Effector CD8-positive, alpha-beta T cell (primary cell): Measurements from ENCODE around the gene LDB1.

ENCODE experiments used
- DNase-seq: peaks from one replicate; lab custom pipeline; 2025; lab: John Stamatoyannopoulos, UW

The LDB1 gene

DNA sequence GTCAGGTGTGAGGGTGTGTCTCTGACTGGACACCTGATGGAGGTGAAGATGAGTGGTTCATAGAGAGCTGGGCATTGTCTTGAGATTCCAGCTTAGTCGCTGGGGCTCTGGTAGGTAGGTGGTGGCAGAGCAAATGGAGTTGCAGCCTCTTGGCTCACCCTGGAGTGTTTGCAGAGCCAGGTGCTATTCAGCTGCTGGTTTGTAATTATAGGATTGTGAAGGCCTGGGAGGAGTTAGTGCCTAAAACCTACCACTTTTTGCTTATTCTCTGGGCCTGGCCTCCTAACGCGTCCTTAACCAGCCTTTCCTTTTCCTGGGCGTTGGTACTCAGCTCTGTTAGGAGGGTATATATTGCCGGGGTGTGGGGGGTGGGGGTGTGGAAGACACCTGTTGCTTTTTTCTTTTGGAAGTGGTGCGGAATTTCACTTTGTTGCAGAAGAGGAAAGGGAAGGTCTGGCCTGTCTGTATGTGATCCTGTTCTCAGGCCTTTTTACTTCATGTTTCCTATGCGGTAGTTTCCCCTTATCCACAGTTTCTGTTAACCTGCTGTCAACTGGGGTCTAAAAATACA, 15.9 kb upstream of the LDB1 start:
- DNase-seq = no peak

- no peak for DNase-seq
Measured at GRCh38 chr10:102134416-102134815, 14.2 kb upstream of the LDB1 start.

DNA sequence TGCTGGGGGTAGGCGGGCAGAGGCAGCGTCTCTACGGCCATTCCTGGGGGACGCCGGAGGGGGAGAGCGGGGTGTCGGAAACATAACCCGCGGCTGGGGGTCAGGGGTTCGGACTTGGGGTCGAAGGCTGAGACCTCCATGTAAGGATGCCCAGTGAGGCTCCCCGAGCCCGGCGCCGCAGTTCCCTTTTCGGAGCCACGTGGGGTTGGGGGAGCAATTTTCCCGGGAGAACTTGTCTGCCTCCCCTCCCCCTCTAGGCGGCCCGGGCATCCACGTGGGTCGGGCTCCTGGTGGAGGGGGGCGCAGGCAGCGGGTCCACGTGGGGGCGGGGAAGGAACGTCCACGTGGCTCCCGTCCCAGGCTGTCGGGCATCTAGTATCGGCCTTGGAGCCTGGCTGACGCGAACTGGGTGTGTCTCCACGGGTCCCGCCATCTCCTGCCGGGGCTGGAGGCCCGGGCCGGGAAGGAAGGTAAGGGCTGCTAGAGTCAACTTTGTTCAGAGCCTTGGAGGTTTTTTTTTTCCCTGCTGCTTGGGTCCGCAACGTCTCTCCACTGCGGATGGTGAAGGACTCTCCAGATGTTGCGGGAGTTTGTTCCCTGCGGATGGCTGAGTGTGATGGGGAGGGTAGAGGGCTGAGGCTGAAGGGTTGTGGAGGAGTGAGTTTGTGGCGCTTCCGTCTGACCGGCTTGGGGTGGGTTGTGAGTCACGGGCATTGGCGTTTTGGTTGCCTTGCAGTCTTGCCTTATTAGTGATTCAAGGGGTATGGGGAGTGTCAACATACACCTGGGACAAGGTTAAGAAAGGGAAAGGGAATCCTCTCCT, 13.4 kb upstream of the LDB1 start:
- peak; percentile 27 for DNase-seq

DNA sequence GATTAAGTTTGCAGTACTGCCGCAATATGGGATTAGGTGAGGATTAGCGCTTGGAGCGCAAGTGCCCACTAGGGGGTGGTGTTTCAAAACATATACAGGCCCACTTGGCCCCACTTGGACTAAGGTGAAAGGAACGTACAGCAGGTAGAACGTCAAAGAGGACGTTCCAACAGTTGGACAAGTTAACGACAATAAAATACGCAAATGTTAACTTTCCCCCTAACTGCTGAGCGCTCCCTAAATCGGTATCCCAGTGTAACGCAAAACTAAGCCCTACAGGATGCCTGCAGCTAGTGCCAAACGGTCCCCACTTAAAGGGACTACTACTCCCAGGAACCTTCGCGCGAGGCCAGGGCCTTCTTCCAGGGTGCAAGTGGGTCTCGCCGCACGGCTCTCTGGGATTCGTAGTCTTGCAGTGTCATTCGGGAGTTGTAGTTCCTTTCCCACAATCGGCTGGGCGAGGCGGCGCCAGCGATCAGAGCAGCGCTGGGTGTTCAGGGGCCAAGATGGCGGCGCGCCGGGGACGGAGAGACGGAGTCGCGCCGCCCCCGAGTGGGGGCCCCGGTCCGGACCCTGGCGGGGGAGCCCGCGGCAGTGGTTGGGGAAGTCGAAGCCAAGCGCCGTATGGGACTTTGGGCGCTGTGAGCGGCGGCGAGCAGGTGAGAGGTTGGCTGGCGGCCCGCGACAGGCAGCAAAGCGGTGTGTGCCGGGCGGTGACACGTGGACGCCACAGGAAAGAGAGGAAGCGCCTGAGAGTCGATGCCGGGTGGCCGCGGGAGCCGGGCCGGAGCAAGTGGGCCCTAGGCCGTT, 12.6 kb upstream of the LDB1 start, which contains the start of gene PPRC1:
Gene PPRC1 (plus strand): TSS at position 478 of the 810 bp plus-strand sequence. CDS start 29 bp downstream, at position 507.
- DNase-seq = peak; percentile 94

DNA sequence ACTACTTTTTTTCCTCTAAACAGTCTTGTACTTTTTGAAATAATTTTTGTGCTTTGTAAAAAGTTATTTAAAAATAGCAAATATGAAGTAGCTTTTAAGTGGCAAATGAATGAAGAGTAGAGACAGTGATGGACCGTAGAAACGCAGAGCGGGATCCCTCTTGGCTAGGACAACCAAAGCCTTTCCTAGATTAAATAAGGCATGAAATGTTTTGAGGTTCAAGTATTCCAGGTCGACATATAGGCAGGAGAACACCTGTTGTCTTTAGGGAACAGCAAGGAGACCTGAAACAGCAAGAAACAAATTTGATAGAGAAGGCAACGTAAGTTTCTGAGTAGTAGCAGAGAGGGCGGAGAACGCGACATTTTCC, 12.0 kb upstream of the LDB1 start:
- DNase-seq = no peak

DNA sequence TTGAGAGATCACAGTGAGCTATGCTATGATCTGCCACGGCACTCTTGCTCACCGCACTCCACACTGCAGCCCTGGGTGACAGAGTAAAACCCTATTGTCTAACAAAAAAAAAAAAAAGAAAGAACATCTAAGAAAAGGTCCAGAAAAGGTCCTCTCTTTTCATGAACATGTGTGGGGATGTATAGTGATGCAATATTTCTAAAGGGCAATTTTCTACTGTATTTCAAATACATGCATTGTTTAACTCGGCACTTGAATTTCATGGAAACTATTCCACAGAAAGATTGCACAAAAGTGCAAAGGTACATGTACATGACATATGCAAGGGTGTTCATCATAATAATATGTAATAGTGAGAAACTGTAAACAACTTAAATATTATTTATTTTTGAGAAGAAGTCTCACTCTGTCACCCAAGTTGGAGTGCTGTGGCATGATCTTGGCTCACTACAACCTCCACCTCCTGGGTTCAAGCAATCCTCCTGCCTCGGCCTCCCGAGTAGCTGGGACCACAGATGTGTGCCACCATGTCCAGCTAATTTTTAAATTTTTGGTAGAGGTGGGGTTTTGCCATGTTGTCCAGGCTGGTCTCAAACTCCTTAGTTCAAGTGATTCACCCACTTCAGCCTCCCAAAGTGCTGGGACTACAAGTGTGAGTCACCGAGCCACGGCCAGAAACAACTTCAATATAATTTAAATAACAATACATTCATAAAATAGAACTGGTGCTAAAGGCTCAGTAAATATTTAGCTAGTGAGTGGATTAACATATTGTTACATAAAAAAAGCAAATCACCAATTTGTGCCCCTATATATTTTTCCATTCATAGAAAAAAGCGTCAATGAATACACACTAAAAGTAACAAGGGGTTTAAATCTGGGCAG, 11.4 kb upstream of the LDB1 start:
- DNase-seq = no peak

DNA sequence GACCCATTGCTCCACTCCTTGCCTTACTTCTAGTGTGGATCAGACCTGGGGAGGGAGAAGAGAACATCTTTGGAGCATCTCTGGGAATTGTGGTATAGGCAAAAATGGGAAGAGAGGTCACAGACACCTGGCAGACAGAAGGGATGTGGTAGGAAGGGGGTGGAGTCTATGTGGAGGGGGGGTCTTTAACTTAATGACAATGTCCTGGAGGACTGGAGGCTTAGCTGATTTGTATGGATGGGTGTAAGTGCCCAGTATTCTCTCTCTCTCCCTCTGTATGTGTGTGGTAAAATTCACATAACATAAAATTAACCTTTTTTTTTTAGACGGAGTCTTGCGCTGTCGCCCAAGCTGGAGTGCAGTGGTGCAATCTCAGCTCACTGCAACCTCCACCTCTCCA, 3.1 kb upstream of the LDB1 start:
- no peak for DNase-seq

DNA sequence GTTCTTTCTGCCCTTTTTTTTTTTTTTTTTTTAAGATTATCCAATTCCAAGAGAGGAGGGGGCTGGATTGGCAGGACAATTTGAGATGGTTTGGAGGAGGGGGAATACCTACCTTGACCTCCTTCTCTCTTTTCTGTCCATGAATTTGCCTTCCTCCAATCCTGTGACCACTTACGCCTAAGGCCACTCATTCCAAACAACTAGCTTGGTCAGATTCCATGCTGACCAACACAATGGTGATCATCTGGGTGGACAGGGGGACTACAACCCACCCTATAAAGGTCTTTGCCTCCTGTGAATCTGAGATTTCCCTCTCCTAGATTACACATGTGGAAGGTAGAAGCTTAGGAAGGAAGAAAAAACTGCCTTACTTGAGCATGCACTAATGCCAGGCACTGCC, 2.3 kb upstream of the LDB1 start:
- no peak for DNase-seq

- DNase-seq = no peak
Measured at GRCh38 chr10:102121739-102122372, 1.7 kb upstream of the LDB1 start.

GRCh38 chr10:102120991-102121738, 997 bp upstream of the LDB1 start:
- DNase-seq = no peak

DNA sequence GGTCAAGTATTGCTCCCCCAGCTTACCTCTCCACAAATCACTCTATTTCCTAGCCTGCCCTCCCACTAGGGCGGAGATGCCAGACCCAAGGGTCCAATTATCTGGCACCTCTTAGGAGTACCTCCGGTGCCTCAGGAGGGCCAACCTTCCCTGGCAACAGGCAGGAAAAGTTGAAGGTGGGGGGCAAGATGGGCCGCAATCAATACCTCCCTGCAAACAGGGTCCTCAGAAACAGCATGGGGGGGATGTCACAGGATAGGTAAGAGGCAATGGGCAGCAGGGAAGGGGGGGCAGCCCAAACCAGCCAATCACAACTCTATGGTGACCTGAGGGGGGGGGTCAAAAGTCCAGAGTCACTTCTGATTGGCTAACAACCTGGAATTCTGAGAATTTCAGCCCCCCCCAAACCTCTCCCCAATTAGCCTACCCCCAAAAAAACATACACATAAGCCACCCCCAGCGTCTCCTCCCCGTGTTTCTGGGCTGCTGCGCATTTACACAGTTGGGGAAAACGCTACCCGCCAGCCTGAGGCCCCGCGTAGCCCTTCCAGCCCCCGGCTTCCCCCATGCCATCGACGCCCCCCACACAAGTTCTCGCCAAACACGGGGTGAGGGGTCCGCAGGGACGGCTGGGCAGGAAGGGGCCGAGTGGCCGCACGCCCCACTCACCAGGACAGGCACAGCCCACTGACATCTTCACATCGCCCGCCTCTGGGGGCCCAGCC, 589 bp downstream of the LDB1 start:
- peak; percentile 51 for DNase-seq

DNA sequence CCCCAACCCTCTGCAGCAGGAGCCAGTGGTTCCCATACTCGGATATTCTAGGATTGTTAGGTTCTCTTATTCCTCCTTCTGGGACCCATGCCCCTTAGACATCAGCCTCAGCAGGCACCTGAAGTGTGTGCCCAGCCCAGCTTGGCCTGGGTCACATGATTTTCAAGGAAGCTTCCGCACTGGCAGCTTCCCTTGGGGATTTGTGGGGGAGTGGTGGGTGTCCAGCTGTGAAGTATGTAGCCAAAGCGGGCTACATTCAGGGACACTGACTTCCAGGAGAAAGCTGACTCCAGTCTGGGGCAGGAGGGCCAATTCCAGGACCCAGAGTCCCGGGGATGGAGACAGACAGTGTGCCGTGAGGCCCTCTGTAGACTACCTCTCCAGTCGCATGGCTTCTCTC, 1.3 kb downstream of the LDB1 start:
- DNase-seq = no peak

- DNase-seq = peak; percentile 20
Measured at GRCh38 chr10:102117391-102118159, 2.6 kb downstream of the LDB1 start.

DNA sequence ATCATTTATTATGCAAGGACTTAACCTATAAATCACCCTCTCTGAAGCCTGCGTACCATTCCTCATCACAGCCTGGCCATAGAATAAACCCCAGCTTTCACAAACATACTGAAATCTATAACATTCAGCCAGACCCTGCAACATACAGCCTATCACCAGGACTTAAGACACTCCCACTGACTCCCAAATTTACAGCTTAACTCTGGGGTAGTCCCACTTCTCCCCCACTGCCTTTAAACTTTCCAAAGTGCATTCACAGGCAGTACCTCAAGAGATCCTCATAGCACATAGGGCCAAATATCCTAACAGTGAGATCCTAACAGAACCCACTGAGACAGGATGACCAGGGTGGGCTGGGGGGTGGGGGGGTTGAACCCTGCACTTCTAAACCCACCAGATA, 3.5 kb downstream of the LDB1 start:
- no peak for DNase-seq

DNA sequence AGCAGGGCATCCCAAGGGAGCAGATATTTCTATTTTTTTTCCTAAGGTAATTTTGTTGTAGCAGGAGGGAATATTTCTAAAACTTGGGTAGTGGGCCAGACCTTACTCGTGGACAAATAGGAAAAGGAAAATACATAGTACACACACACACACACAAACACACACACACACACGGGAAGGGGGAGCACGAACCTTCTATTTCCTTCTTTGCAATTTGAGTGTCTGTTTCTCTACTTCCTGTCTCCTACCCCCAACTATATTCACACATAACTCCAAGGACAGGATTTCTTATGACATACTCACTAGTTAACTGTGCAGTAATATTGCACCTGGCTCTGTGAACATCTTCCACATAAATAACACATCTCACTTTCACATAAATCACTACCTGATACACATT, 4.4 kb downstream of the LDB1 start:
- DNase-seq = no peak

DNA sequence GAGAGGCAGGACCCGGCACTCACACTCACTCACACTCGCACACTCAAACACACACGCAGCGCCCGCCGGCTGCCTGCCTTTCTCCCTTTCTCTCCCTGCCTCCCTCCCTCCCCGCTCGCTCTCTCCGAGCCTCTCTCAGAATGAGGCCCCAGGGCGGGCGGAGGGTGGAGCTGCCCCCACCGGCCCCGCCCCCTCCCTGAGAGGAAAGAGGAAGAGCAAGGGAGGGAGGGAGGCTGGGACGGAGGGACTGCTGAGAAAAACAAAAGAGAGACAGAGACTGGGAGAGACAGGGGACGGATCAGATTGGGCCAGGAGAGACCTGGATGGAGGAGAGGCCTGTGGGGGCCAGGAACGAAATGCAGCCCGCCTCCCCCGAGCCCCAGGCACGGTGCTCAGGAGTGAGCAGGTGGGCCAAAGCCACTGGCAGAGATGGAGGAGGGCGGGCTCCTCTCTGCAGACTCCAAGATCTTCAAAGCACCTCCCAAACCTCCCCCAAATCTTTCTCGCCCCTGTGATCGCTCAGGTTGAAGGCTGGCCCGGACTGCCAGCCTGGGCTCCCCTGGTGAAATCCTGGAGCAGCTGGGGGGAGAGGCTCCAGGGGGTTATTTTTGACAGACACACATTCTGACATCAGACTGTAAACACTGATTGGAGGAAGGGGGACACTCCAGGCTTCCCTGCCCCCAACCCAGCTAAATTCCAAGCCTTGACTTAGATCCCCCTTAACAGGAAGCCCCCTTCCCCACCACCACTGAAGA, 5.1 kb downstream of the LDB1 start:
- DNase-seq = peak; percentile 80

GRCh38 chr10:102113956-102114857, 6.0 kb downstream of the LDB1 start:
- DNase-seq = no peak
